ENCODE data around the gene MRPS35. TPM values are rescaled to one million over a fixed set of nuclear protein-coding genes. Genes with fewer than 3 reads are reported as not detected.

The MRPS35 gene
- total RNA-seq, 4 donors from 2014 or later: 25.1 to 60.9 (median 32.9) TPM

DNA sequence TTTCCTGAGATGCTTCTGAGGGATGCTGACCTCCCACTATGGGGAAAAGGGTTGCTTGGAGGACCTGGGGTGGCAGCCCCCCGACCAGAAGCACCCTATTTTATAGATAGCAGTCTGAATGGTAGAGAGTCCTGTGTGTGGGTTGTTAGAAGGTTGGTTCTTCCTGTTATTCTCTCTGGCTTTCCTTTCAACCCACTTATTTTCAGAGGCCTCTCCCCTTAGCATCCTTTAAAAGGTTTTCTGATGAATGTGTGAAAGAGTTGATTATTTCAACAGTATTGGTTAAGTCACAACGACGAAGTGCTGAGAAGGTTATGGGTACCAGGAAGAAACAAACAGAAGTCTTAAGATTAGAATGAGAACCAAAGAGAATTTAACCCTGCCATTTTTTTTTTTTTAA lies 90.2 kb downstream of the MRPS35 start:
- WGBS, 2 donors: 96% methylated on average over 3 of the region's 3 CpGs

DNA sequence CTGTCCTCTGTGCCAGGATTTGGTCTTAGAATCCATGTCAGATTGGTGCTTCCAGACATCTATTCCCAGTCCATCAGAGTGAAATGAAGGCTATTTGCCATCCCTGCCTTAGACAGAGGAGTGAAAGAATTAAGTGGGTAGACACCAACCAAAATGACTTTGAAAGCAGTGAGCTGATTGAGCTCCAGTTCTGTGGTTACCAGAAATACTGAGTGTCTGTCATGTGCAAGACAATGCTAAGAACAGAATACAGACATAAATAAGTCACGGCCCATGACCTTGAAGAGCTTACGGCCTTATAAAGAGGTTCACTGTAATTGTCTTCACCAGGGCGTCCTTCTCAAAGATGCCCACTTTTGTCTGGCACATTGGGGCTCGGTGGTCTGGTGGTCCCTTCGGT lies 91.0 kb downstream of the MRPS35 start:
- WGBS, 2 donors: 90 to 93% methylated on average over 5 of the region's 5 CpGs
- H3K4me3 ChIP-seq (ENCODE audit: low read depth, poor library complexity, severe bottlenecking): no peak overlapping the region
- TF ChIP-seq POLR2A (IDR thresholded peaks at IDR 0.05): no peak
- TF ChIP-seq, protein P1, sequence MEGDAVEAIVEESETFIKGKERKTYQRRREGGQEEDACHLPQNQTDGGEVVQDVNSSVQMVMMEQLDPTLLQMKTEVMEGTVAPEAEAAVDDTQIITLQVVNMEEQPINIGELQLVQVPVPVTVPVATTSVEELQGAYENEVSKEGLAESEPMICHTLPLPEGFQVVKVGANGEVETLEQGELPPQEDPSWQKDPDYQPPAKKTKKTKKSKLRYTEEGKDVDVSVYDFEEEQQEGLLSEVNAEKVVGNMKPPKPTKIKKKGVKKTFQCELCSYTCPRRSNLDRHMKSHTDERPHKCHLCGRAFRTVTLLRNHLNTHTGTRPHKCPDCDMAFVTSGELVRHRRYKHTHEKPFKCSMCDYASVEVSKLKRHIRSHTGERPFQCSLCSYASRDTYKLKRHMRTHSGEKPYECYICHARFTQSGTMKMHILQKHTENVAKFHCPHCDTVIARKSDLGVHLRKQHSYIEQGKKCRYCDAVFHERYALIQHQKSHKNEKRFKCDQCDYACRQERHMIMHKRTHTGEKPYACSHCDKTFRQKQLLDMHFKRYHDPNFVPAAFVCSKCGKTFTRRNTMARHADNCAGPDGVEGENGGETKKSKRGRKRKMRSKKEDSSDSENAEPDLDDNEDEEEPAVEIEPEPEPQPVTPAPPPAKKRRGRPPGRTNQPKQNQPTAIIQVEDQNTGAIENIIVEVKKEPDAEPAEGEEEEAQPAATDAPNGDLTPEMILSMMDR (IDR thresholded peaks at IDR 0.05): no peak

More for the DNA sequence above, 90.2 kb downstream of the MRPS35 start:
- TF ChIP-seq POLR2A (IDR thresholded peaks at IDR 0.05): no peak
- TF ChIP-seq, protein P1 (IDR thresholded peaks at IDR 0.05): no peak
- DNase-seq (ENCODE audit: low spot score in 2 of 2): no peak
- no peak overlapping the region for H3K4me3 ChIP-seq (ENCODE audit: low read depth, poor library complexity, severe bottlenecking)
- intact Hi-C loops (cut with DNase I; ENCODE audit: low total_unique reads): no loop called here

DNA sequence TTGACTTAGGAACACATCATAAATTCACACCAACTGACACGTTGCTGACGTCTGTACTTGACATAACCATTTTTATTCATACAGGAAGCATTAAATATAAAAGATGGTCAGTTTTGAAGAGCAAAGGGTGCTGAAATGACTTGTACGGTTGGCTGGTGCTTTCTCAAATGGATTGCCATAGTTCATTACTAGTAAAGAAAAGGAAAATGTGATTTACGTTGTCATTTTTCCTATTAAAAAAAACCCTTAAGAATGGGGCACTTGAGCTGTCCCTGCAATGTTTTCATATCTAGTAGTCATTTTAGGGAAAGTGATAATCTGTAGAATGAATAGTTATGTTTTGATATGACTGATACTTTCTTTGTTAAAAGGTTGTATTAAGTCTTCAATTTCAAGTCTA lies 91.9 kb downstream of the MRPS35 start:
- no peak for DNase-seq (ENCODE audit: low spot score in 2 of 2)
- WGBS, 2 donors: 67 to 68% methylated on average over 4 of the region's 4 CpGs
- intact Hi-C loops (cut with DNase I; ENCODE audit: low total_unique reads): no loop called here
- H3K4me3 ChIP-seq (ENCODE audit: low read depth, poor library complexity, severe bottlenecking): no peak overlapping the region
- TF ChIP-seq, protein P1 (IDR thresholded peaks at IDR 0.05): no peak
- no peak for TF ChIP-seq POLR2A (IDR thresholded peaks at IDR 0.05)

More for the DNA sequence above, 91.0 kb downstream of the MRPS35 start:
- intact Hi-C loops (cut with DNase I; ENCODE audit: low total_unique reads): no loop called here
- DNase-seq (ENCODE audit: low spot score in 2 of 2): no peak

DNA sequence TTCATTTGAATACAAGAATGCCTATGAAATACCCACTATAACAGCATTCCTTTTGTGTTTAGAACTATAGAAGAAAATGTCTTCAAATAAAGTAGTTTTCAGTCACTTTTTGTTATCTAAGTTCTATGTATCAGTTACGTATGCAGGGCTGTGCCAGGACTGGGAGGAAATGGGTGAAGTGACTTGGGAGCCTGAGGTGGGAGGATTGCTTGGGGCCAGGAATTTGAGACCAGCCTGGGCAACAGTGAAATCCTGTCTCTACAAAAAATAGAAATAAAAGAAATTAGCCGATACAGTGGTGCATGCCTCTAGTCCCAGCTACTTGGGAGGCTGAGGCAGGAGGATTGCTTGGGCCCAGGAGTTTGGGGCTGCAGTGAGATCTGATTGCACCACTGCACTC lies 92.3 kb downstream of the MRPS35 start:
- 88 to 92% methylated on average over 2 of the region's 2 CpGs for WGBS, 2 donors
- intact Hi-C loops (cut with DNase I; ENCODE audit: low total_unique reads): no loop called here
- DNase-seq (ENCODE audit: low spot score in 2 of 2): no peak
- TF ChIP-seq POLR2A (IDR thresholded peaks at IDR 0.05): no peak
- TF ChIP-seq, protein P1 (IDR thresholded peaks at IDR 0.05): no peak
- no peak overlapping the region for H3K4me3 ChIP-seq (ENCODE audit: low read depth, poor library complexity, severe bottlenecking)

DNA sequence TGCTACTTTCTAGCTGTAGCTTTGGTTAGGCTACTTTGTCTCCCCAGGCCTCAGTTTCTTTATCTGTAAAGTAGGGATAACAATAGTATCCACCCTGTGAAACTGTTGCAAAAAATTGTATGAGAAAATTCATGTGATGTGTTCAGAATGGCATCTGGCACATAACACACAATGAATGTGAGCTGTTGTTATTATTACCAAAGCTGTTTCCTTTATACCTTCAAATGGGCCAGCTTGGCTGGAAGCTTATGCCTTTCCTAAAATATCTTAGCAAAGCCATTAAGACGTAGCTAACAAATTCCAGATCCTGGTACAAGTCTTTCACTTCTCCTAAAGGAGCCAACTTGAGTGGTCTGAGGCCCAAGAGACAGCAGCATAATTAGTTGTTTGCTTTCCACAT lies 94.6 kb downstream of the MRPS35 start:
- intact Hi-C loops (cut with DNase I; ENCODE audit: low total_unique reads): no loop called here
- H3K4me3 ChIP-seq (ENCODE audit: low read depth, poor library complexity, severe bottlenecking): no peak overlapping the region
- no peak for DNase-seq (ENCODE audit: low spot score in 2 of 2)
- no peak for TF ChIP-seq POLR2A (IDR thresholded peaks at IDR 0.05)
- TF ChIP-seq, protein P1 (IDR thresholded peaks at IDR 0.05): no peak
- WGBS, 2 donors: 0 to 18% methylated on average over 1 of the region's 1 CpG

Other genes with a start within 250 kb of the MRPS35 start
- gene PPFIBP1, start 186.6 kb upstream of the MRPS35 start, total RNA-seq: 10 to 100 TPM; 47.2 to 77.3 (median 52.7) TPM
- 1 to 10 TPM in 2 of 4 donors, under 1 TPM in 2; 0.55 to 3.5 (median 0.83) TPM for gene REP15, start 14.4 kb upstream of the MRPS35 start, total RNA-seq
- gene KLHL42, start 69.4 kb downstream of the MRPS35 start, total RNA-seq: 10 to 100 TPM; 12.0 to 21.7 (median 19.8) TPM
- gene MANSC4, start 69.4 kb downstream of the MRPS35 start, total RNA-seq: not detected